ENCODE data around the gene DACT2. TPM values are rescaled to one million over a fixed set of nuclear protein-coding genes. Genes with fewer than 3 reads are reported as not detected.

Gene DACT2
- total RNA-seq, 6 experiments from 2014 or later = not detected

DNA sequence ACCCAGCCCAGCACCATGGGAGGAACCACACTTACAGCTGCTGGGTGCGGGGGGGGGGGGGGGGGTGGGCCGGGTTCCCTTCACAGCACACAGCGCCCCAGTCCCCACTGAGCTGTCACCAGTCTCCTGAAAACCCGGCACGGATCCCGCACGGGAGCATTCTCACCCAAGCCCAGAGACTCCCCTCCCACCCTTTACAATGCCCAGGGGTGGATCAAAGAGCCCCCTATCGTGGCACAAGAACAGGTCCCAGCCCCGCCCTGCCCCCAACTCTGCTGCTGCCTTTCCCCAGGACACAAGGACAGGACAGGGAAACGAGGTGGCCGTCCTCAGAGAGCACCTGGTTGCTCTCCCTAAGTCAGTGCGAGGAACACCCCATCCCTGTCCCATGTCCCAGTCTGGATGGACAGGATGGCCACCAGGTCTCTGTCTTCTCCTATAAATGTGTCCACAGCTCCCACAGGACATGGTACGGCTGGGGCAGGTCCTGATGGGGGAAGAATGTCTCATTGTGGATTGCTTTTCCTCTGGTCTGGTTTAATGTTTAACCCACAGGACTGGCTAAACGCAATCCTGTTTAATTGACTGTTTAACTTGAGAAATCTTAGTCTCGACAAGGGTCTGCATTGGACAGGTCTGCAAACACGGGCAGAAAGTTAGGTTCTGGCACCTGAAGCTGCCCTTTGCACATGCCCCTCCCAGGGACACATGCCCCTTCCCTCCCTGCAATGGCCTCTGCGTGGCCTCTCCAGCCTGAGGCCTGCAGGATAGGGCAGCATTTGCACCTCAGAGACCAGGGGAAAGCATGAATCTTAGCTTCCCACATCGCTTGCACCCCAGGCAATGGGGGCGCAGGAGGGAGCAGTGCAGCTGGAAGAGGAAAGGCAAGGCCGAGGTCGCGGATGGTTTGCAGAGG lies 45.3 kb downstream of the DACT2 start:
- TF ChIP-seq, protein P1, sequence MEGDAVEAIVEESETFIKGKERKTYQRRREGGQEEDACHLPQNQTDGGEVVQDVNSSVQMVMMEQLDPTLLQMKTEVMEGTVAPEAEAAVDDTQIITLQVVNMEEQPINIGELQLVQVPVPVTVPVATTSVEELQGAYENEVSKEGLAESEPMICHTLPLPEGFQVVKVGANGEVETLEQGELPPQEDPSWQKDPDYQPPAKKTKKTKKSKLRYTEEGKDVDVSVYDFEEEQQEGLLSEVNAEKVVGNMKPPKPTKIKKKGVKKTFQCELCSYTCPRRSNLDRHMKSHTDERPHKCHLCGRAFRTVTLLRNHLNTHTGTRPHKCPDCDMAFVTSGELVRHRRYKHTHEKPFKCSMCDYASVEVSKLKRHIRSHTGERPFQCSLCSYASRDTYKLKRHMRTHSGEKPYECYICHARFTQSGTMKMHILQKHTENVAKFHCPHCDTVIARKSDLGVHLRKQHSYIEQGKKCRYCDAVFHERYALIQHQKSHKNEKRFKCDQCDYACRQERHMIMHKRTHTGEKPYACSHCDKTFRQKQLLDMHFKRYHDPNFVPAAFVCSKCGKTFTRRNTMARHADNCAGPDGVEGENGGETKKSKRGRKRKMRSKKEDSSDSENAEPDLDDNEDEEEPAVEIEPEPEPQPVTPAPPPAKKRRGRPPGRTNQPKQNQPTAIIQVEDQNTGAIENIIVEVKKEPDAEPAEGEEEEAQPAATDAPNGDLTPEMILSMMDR (IDR thresholded peaks at IDR 0.05) = no peak
- no peak overlapping the region for H3K4me3 Mint-ChIP-seq
- H3K9me3 Mint-ChIP-seq = peaks cover 62% of the 10 kb centered on the region
- no peak for DNase-seq
- H3K27me3 Mint-ChIP-seq (ENCODE audit: insufficient read depth) = peaks cover 1% of the 10 kb centered on the region
- no peaks in the 10 kb centered on the region for H3K4me1 Mint-ChIP-seq (ENCODE audit: low read depth)
- H3K36me3 Mint-ChIP-seq (ENCODE audit: low read depth) = peaks cover 14% of the 10 kb centered on the region
- H3K27ac Mint-ChIP-seq = no peak overlapping the region

DNA sequence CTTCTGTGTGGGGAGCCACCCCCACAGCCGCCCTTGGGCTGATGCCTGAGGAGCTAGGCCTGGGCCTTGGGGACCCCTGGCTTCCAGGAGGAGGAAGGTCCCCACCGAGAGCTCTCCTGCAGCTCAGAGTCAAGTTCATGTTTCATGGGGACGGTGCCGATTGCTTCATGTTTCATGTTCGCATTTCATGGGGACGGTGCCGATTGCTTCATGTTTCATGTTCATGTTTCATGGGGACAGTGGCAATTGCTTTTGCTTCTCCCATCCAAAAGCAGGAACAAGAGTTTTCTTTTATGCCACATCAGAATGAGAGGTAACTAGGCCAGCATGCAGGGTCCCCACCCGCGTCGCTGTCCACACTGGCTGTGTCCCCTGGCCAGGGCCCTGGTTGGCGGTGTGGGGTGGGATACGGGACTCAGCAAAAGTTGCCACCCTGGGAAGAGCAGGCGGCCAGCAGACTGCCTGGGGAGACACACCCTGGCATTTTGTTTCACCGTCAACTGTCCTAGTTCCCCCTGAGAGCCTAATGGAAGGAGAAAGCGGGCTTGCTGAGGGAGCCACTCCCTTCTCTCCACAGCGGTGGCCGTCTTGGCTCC lies 46.0 kb downstream of the DACT2 start:
- TF ChIP-seq, protein P1 (IDR thresholded peaks at IDR 0.05) = no peak
- H3K27me3 Mint-ChIP-seq (ENCODE audit: insufficient read depth) = peaks cover 1% of the 10 kb centered on the region
- no peak overlapping the region for H3K4me3 Mint-ChIP-seq
- DNase-seq = no peak
- H3K27ac Mint-ChIP-seq = no peak overlapping the region
- peaks cover 54% of the 10 kb centered on the region for H3K9me3 Mint-ChIP-seq
- no peaks in the 10 kb centered on the region for H3K4me1 Mint-ChIP-seq (ENCODE audit: low read depth)
- peaks cover 14% of the 10 kb centered on the region; the same call in 1 of the 2 replicates for H3K36me3 Mint-ChIP-seq (ENCODE audit: low read depth)

DNA sequence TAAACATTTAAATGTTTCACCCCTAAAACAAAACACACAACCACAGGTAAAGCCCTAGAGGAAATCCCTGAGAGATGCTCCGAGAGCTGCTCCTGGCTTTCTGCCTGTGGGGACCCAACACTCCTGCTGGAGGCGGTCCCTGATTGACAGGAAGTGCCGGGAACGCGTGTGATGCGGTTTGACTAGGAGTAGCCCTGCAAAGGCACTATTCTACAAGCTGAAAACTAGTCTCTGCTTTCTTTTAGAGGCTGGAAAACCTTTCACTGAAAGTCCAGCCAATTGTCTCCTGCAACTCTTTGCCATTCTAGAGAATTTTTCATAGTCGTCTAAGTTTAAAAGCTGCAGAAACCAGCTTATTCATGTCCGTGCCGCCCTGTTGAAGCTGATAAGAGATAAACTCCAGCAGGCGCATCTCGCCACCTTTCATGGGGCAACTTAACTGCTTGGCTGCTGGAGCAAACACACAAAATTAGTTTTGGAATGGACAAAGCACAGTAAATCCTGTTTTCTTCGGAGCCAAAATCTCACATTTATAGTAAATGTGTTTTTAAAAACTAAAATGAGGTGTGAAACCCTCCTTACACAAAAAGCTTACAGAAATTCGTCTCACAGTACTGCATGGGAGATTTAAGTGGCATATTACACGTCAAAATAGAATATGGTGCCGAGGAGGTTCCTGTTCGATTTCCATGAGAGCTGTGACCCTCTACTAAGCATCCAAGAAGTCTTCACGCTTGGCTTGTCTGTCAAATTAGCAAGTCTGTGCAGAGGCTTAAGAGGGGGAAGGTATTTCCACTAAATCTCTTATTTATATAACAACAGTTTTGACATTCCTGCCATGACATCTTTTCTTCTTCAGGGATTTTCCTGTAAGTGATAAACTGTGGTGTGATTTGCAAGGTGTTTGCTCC lies 46.9 kb downstream of the DACT2 start:
- Mint-ChIP-seq H3K36me3 (ENCODE audit: low read depth) (peaks cover 7% of the 10 kb centered on the region; the same call in 1 of the 2 replicates), H3K4me3 (no peak overlapping the region), H3K27me3 (ENCODE audit: insufficient read depth) (peaks cover 1% of the 10 kb centered on the region), H3K9me3 (peaks cover 46% of the 10 kb centered on the region), H3K27ac (no peak overlapping the region), H3K4me1 (ENCODE audit: low read depth) (no peaks in the 10 kb centered on the region)
- TF ChIP-seq, protein P1 (IDR thresholded peaks at IDR 0.05) = no peak
- DNase-seq = no peak

GRCh38 chr6:168270274-168271172 lies 49.1 kb downstream of the DACT2 start:
- peaks cover 11% of the 10 kb centered on the region for H3K27me3 Mint-ChIP-seq (ENCODE audit: insufficient read depth)
- H3K4me1 Mint-ChIP-seq (ENCODE audit: low read depth) = no peaks in the 10 kb centered on the region
- DNase-seq = no peak
- H3K9me3 Mint-ChIP-seq = peaks cover 47% of the 10 kb centered on the region
- TF ChIP-seq, protein P1 (IDR thresholded peaks at IDR 0.05) = no peak
- no peak overlapping the region for H3K27ac Mint-ChIP-seq
- H3K4me3 Mint-ChIP-seq = no peak overlapping the region
- H3K36me3 Mint-ChIP-seq (ENCODE audit: low read depth) = no peaks in the 10 kb centered on the region

Measured in HFFc6 (cell line).